Suppressor macrophage treated with lipopolysaccharide for 1 hour (primary cell): ENCODE results near the gene OAS3.
A peak's percentile ranks its signal among the peaks of the same experiment; 100 is the strongest.
"Not testable (repeated sequence)": the region's sequence is repeated elsewhere in the genome, so short reads cannot be mapped to it uniquely, and the experiment has no call there.

ENCODE experiments used
- DNase-seq, 3 donors: peaks; one replicate each; pipeline ENCODE4 v3.0.0-alpha.2; 2020 to 2022

Gene OAS3

GRCh38 chr12:112937741-112938719 is at the start of gene OAS3:
TSS of gene OAS3 (plus strand) at chr12:112938474. CDS start at chr12:112938531, 57 bp downstream.
- peak; percentile 100 for DNase-seq

GRCh38 chr12:112891093-112892024 is 46.9 kb upstream of the OAS3 start:
- DNase-seq, result no peak

GRCh38 chr12:112892856-112893255 is 45.4 kb upstream of the OAS3 start:
- DNase-seq, result peak; percentile 35 to 55 (median 55)

GRCh38 chr12:112894128-112894527 is 44.1 kb upstream of the OAS3 start:
- DNase-seq, result no peak

- no peak for DNase-seq
These were observed 39.9 kb upstream of the OAS3 start for GRCh38 chr12:112898380-112898779.

GRCh38 chr12:112900298-112901145 is 37.8 kb upstream of the OAS3 start:
- peak; percentile 76 to 82 (median 80) for DNase-seq

- DNase-seq, result no peak
These were observed 37.0 kb upstream of the OAS3 start for GRCh38 chr12:112901271-112901670.

GRCh38 chr12:112904571-112904970 is 33.7 kb upstream of the OAS3 start:
- peak in 1 of 3 donors; percentile 40 for DNase-seq

GRCh38 chr12:112905451-112906089 is 32.7 kb upstream of the OAS3 start:
- peak in 1 of 3 donors; percentile 26 for DNase-seq

- DNase-seq, result peak; percentile 87 to 94 (median 89)
These were observed 31.4 kb upstream of the OAS3 start, which contains the start of gene OAS1 for GRCh38 chr12:112906712-112907414. TSS of gene OAS1 (plus strand) at chr12:112906962. CDS start at chr12:112907040, 78 bp downstream.

GRCh38 chr12:112907415-112908157 is 30.7 kb upstream of the OAS3 start:
- DNase-seq, result peak; percentile 83 to 89 (median 86)

GRCh38 chr12:112908548-112908947 is 29.7 kb upstream of the OAS3 start:
- DNase-seq, result no peak

- no peak for DNase-seq
These were observed 28.6 kb upstream of the OAS3 start for GRCh38 chr12:112909693-112910092.

- DNase-seq, result no peak
These were observed 25.1 kb upstream of the OAS3 start for GRCh38 chr12:112913038-112913688.

GRCh38 chr12:112913888-112914287 is 24.4 kb upstream of the OAS3 start:
- not testable (repeated sequence) for DNase-seq

- no peak for DNase-seq
These were observed 22.0 kb upstream of the OAS3 start for GRCh38 chr12:112916270-112916669.

GRCh38 chr12:112919121-112919520 is 19.2 kb upstream of the OAS3 start:
- no peak for DNase-seq

GRCh38 chr12:112924986-112925385 is 13.3 kb upstream of the OAS3 start:
- peak in 1 of 3 donors; percentile 19 for DNase-seq

GRCh38 chr12:112926416-112927033 is 11.7 kb upstream of the OAS3 start:
- not testable (repeated sequence) for DNase-seq
